Epidermal melanocyte (primary cell): Measurements from ENCODE around the gene TSHZ3.

ENCODE experiments used
- DNase-seq: peaks from one replicate; pipeline ENCODE4 v3.0.0; 2011; ENCODE audit warnings: low spot score; ENCODE audit not compliant: insufficient read length

Gene TSHZ3

DNA sequence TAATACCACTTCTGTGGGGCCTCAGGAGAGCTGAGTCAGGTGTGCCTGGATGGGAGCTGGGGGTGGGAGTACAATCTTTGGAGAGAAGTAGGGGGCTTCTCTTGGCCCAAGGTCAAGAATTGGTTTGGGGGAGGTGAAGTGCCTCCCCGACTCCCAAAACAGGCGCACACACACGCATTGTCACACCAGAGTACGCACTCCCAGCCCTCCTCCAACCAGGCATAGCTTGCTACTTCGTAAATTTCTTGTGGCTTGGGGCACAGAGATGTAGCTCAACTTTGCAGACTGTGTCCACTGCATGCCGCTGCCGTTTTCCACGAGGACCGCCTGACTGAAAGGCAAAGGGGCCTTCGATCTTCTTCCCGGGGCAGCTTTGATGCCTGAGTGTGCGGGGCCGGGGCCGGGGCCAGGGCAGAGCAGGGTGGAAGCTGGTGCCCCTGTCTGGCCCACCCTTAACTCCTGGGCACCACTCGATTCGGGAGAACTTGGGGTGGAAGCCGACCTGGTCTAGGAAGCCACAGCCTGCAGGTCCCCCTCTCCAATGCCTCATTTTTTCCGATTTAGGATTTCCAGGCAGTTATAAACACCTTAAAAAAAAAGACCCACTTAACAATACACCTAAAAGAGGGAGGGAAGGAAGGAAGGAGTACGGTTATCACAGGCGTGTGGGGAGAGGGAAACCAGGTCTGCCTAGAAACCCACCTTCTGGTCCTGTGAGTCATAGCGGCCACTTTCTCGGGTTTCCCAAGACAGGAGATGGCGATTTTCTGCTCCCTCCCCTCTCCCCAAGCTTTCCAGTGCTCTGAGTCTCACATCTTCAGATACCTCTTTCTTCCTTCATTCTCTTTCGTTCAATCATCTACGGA, 5.8 kb upstream of the TSHZ3 start:
- DNase-seq = no peak

DNA sequence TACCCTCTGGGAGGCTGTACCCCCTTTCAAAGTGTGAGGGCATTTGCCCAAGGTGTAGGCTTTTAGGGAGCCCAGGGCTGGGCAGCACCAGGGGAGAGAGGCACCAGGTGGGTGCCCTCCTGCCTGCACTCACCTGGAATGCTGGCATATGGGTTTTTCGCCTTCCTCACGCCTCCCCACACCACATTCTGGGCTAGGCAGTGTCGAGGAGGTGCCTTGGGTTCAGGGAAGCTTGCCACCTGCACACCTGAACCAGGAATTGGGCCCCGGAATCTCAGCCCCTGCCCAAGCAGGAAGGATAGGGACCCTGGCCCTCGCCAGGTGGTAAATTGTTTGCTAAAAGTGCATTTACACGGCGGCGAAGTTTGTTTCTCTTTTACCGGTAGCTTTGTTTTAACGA, 5.1 kb upstream of the TSHZ3 start:
- no peak for DNase-seq

DNA sequence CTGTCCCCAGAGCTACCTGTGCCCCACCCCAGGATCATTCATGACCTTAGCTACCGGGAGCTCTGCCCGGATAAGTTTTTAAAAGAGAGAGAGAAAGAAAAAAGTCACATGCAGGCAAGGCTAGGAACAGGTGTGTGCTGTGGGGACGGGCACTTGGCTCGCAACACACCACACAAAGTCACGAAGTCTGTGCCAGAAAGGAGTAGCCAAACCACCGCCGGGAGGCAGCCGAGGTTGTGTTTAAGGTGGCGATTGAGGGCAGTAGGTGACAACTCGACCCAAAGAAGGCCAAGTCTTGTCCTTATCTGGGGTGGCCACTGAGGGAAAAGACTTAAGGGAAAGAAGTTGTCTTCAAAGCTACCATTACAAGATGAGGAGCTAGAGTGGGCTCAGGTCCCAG, 4.6 kb upstream of the TSHZ3 start:
- no peak for DNase-seq

DNA sequence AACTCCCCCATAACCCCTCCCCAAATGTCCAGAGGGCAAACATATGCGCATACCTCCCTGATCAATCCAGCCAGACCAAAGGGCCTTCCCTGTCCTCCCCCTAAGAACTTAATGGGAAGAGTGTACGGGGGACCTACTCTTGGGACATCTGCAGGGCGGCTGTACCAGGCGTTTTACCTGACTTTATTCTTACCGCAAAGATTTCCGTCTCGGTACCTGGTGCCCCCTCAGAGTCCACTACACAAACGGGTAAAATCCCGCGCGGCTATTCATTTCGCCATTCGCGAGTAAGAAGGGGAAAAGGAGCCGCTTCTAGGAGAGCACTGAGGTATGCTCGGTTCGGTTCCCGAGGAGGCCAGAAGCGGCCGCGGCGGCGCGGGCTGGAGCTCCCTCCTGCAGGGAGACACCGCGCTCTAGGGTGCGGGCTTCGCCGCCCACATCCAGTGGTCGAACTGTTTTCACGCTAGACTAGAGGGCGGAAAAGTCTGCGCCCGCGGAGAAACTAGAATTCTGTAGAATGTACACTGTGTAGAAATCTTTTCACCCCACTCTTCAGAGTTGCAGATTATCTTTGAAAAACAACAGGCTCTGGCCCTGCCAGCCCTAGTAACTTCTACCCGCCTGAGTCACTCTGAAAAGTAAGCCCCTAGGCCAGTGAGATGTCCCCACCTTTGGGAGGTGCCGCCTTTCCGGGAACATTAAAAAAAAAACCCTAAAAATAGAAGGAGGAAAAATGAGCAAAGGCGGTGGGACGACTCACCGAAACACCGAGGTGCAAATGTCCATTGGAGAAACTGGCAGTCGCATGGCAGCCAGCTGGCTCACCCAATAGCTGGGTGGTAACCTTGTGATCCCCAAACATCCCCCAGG, 3.8 kb upstream of the TSHZ3 start:
- DNase-seq = no peak

DNA sequence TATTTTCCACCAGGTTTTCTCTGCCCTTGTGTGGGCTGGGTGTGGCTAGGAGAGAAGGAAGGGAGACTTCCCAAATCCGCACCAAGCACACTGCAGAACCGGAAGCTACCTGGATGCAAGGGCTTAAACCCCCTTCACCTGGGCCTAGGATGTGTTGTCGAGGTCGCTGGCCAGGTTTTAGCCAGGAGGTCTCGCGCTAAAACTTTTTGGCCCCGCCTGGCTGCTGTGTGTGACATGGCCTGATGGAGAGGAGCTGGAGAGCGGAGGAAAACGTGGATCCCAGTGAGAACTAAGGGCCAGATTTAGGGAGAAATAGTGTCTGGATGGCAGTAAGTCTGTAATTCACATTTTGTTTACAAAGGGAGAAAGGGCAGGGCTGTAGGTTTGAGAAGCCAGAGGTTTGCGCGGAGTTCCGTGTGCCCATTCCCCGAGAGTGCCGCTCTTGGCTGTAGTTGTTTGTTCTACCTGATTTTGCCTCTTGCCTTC, 3.1 kb upstream of the TSHZ3 start:
- DNase-seq = no peak

DNA sequence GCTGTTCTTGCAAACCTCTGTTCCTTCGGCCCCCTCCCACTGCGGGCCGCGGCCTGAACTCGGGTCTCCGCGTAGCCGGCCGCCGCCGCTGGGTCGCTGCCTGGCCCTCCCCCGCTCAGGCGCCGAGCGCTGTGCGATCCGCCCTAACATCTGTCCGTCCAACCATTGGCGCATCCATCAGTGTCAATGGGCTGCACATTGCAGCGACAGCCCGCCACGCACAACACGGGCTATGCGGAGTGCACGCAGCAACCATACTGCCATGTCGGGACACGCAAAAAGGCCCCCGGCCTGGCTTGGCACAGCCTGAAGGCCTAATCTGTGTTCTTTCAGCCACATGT, 2.6 kb upstream of the TSHZ3 start:
- no peak for DNase-seq

DNA sequence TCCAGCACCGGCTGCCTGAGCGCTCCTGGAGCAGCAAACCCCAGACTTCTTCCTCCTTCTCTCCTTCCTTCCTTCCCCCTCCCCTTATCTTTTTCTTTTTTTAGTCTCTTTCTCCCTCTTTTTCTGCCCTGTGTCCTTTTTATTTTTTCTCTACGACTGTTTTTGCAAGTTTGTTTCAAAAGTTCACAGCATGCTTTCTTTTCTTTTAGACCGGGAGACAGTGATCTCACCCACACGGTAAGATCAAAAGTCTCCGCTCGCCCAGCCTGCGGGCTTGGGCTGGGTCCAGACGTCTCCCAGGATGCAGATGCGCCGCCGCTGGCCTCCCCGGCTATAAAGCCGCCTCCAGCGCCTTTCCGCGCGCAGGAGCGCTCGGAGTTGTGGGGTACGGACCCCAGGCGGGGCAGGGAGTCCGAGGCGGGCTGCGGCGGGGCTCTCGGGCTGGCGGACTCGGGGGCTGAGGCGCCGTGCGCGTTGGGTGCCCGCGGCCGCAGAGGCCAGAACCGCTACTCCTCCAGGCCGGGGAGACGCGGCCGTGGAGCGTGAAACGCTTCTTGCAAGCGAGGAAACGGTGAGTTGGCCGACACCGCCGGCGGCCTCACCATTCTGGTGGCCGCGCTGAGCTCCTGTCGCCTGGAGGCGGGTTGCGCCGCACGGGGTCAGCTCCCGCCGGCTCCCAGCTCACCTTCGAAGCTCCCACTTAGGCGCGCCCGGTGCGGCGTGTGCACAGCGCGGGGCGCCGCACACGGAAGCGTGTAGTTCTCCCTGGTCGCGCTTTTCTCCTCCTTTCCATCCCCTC, 2.0 kb upstream of the TSHZ3 start:
- DNase-seq = peak; percentile 41

DNA sequence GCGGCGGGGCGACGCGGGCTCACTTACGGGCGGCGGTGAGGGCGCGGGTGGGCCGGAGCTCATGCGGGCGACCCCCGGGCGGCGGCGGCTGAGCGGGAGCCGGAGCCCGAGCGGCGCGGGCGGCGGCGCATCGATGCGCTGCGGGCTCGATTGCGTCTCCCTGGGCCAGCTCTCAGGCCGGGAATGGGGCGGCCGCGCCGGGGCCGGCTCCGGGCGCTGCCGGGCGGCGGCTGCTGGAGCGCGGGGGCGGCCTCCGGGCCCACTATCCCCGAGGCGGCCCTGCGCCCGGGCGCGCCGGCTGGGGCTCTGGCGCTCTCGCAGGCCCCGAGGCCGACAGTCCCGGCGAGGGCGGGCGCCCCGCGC, 1.4 kb upstream of the TSHZ3 start:
- DNase-seq = peak; percentile 29

DNA sequence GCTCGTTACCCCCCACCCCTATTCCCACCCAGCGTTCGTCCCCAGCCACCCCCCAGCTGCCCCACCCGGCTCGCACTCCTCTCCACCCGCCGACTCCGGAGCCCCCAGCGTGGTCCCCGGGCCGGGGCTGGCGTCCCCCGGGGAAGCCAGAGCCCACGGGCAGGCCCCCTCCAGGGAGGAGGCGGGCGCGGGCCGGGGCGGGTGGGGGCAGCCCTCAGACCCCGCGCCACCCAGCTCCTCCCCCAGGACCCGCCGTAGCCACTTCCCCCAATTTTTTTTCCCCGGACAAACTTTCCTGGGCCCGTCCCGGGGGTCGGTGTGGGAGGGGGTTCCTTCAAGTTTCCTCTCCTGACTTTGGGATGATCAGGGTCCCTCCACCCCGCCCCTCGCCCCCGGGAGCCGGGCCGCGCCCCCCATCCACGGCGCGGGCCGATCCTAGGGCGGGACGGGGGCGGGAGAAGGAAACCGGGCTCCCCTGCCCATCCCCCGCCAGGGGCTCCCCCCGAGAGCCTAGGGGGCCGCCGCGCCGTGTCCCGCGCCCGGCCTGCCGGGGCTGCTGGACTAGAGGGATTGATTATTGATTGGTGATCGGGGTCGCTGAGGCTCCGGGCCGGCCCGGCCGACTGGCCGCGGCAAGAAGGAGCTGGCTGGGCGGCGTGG, 927 bp upstream of the TSHZ3 start:
- no peak for DNase-seq

DNA sequence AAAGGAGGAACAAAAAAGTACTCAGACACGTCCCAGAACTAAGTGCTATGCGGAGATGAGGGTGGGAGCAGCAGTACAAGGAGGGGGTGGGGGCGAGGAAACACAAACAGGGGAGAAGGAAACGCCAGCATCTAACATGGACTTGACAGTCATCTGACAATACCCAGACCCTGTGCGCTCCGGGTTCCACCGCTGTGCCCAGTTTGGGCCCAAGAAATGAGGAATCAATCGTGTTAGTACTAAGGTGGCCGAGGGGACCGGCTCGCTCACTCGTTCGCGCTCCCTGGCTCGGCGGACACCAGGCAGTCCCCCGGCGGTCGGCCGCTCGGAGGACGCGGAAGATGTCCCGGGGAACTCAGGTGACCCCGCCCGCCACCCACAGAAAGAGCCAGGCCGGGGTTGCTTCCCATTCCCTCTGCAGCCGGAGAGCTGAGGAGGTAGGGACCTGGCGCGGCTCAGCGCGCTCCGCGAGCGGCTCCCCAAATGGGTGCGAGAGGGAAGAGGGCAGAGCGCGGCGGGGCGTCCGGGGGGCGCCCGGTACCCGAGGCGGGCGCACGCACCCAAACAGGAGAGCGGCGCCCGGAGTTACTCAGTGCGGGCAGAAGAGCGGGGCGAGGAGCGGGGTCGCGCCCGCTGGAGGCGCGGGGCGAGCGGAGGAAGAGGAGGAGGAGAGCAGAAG, 616 bp downstream of the TSHZ3 start:
- DNase-seq = no peak

DNA sequence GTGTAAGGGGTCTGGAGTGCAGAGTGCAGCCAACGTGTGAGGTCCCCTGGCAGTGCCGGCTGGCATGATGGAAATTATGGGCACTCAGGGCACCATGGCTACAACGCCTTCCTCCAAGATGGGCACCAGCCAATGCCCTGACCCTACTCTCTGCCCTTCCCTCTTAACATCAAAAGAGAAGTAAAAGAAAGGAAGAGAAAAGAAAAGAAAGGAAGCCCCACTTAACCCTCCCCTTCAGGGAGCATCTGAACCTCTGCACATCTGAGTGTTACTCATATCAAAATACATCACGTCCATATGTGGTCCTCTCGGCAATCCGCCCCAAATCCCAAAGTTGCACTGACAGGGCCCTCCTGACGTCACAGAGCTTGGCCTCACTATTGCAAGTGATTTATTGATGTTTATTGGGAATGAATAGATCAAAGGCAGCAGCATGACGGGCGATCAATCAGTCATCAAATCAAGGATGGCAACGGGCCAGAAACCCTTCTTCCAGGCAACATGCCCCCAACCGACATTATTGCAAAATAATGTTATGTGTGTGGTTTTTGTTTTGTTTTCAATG, 1.3 kb downstream of the TSHZ3 start:
- DNase-seq = no peak

DNA sequence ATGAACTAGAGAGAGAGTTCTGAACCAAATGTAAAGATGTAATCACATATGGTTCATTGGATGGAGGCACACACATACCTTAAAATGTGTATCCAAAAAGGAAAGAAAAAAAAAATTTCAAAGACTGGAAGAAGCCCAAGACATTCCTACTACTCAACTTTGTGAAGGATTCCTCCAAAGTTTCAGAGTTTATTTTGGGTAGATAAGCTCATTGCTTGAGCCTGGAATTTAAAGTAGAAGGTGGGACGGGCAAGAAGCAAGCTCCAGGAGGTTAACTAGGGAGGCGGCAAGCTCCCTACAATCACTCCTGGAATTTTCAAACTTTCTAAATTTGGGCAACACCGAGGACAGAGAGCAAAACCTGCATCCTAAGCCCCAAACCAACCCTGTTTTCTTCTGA, 1.9 kb downstream of the TSHZ3 start:
- DNase-seq = no peak

DNA sequence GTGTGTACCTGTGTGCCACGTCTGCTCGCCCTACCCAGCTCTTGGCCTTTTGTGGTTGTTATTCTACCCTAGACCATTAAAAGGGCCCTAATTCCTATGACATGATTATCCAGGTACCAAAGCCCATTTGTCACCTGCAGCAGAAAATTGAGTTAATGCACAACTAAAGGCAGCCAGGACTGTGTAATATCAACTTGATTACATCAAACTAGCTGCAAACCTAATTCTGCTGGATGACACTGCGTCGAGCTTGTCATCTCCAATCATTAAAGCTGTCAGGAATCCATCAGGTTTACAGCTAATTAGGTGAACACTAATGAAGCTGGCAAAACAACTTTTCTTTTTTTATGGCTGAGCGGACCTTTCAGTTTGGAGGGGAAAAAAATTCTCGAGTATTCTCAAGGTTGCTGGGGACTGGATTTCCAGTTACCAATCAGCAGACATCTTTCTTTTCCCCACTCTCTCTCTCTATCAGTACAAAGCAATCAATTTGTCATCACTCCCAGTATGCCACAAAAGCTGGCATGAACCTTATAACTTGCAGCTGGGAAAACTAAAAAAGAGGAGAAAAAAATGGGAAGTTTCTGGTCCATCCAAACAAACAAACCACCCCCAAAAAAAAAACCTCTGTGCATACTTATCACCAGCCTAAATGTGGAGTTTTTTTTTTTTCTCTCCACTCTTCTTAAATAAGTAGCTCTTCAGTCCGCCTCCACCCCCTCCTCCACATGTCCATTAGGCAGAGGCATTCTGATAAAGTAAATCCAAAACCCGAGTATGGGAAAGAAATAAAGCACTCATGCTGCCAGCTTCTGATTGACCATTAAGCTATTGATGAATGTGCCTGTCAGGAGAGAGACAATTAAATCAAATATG, 2.8 kb downstream of the TSHZ3 start:
- no peak for DNase-seq

DNA sequence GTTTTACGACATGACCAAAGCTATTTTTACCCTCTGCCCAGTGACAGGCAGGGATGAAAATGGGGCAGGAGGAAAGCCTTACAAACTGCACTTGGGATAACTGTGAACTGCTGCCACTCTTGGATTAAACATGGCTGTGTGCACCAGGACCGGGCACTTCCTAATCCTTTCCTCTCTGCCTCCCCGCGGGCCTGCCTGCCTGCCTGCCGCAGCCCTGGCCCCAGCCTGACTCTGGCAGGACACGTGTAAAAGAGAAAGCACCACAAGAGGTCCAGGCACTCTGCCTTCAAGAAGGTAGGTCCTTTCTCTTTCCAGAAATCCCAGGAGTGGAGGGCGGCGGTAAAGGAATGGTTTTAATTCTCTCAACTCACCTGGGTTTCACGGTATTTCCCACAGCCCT, 4.8 kb downstream of the TSHZ3 start:
- no peak for DNase-seq

DNA sequence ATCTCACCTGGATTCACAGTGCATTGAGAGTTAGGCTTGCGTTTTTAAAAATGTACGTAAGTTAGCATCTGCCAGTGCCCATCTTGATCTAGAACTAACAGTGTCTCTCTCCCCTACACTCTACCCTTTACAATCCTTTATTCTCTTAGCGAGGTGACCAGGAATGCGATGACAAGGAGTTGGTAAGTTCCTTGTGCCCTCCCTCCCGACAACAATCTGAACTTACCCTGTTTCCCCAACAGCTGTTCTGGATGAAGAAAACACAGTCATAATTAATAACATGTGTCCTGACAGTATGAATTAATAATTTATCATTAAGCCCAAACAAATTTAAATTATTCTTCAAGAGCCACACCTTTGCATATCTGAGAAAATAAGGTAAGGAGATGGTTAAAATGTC, 6.3 kb downstream of the TSHZ3 start:
- DNase-seq = no peak

DNA sequence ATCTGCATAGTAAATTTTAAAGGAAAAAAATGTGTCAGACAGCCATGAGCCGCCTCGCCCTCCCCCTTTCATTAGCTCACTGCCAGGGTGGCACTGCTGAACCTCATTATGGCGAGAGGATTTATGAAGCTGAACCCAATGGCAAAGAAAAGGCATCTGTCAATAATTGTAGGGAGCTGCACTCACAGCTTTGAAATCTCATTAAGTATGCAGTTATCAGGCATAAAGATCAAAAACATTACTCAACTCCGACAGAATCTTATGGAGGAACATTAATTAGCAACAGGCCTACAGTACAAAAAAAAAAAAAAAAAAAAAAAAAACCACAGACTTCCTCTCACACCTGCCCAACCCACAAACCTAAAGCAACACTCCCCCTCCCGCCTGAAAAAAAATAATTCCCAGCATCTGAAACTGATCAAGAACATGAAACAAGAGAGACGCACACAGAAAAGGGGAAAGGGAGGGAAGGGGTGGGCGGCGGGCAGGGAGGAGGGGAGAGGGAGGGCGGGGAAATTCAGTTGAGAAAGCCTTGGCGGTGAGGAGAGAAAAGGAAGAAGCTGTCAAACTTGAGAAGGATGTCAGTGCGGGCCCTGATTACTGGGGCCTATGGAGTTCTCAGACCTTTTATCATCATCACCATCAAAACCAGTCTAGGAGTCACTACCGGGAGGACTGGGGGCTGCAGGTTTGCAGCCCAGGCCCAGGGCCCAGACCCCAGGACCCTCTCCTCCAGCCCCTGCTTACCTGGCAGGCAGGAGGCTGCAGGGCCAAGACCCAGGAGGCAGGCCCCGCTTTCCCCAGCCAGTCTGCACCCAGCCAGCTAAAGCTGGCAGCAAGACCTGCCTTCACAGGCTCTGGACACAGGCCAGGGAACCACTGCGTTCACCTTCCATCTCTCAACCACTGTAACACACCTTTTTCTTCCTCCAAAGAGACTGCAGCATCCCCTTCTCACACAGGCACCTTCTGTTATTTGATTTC, 8.9 kb downstream of the TSHZ3 start:
- DNase-seq = no peak

DNA sequence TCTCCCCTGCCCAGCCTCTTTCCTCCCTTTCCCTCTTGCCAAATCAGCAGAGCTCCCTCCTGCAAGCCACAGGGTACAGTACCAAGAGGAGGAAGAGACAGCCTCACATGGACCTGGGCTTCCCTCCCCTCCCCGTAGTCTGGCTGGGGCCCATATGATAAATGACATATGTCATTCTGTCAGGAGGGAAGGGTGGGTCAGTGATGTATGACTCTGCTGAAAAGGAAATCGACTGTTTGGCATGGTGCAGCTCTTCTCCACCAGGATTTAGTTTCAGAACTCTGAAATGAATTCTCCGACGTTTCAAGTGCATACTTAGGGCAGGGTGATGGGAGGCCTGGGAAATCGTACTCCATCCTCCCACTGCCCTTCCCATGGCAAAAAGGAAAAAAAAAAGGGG, 9.8 kb downstream of the TSHZ3 start:
- DNase-seq = no peak

DNA sequence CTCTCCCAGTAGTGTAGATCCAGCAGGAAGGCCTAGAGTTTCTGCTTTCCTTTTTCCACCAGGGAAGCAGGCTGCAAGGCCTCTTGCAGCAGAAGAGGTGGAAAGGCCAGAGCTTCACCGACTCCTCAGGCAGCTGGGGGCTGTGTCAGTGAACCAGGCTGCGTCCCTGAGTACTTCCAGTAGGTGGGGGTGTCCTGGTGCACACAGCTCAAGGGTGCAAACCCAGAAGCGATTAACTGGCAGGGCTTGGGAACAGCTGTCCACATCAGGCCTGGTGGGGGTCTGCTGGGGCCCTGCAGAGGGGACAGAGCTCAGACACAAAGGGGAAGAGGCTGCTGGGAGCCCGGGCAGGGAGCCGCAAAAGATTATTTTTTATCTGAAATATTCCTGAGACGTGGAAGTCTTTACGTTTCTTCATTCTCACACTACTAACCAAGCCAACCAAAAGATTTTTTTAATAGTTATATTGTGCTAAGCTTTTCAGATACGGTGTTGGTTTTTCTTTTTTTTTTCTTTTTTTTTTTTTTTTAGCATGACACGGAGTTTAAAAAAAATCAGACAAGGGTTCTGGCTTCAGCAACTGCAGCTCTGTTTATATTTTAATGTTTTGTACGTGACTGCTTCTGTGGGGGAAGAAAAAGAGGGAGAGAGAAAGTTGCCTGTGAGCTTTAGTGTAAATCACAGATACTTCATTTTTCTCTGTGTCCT, 11.0 kb downstream of the TSHZ3 start:
- DNase-seq = no peak
